HG03571 (cell line): ENCODE measurements around the gene PTPRN2.
A peak's percentile ranks its signal among the peaks of the same experiment; 100 is the strongest.
"Not testable (repeated sequence)": the region's sequence is repeated elsewhere in the genome, so short reads cannot be mapped to it uniquely, and the experiment has no call there.

Experiments
- ATAC-seq: cut with Tn5 transposase; IDR thresholded peaks from one replicate; pipeline ENCODE4 v1.9.1; 2021; ENCODE audit not compliant: unreplicated experiment

PTPRN2 gene

DNA sequence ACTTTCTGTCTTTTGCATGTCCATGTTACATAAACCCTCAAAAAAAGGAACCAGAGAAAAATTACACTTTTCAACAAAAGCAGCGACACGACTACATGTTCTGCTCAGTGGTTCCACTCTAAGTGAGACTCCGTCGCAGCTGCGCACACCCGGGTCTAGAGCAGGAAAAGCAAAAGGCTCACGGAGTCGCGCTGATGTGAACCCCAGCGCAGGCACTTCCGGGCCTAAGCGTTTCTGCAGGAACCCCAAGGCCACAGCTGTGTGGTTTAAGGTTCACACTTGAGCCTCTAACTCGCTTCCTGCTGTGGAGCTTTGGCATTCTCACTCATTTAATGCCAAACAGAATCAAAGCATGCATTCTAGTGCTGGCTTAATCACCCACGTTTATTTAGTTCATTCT lies 1010.6 kb downstream of the PTPRN2 start:
- no peak for ATAC-seq

DNA sequence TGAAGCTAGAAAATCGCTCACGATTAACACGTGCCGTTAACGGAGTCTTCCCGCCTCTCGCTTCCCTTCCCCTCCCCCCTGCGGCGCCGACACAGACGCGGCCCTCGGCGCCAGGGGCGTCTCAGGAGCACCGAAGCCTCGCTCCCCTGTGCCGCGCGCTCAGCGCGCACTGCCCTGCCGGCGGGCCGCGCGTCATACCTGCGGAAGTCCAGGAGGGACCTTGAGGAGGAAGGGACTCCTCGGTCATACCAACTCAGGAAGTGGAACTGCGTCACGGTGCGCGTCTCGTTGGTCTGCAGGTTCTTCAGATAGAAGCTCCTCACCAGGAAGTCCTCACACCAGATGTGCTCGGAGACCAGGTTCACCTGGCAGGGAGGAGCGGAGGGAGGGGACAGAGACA lies 1011.2 kb downstream of the PTPRN2 start:
- ATAC-seq: no peak

DNA sequence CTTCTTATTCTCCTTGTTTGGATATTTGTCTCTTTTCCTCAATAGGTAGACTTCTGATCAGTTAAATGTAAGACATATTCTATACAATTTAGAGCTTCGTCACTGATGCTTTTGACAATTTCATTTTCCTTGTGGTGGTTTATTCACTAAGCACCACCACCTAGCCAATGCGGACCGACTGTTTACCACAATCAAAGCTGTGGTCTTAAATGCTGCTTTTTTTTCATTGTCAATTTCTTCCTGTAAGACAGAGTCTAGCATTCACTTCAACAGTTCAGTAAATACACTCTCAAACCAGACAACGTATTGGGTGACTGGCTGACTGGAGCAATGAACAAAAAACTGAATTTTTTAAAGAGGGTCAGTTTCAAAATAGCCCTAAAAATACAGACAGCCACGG lies 1011.8 kb downstream of the PTPRN2 start:
- ATAC-seq: no peak

DNA sequence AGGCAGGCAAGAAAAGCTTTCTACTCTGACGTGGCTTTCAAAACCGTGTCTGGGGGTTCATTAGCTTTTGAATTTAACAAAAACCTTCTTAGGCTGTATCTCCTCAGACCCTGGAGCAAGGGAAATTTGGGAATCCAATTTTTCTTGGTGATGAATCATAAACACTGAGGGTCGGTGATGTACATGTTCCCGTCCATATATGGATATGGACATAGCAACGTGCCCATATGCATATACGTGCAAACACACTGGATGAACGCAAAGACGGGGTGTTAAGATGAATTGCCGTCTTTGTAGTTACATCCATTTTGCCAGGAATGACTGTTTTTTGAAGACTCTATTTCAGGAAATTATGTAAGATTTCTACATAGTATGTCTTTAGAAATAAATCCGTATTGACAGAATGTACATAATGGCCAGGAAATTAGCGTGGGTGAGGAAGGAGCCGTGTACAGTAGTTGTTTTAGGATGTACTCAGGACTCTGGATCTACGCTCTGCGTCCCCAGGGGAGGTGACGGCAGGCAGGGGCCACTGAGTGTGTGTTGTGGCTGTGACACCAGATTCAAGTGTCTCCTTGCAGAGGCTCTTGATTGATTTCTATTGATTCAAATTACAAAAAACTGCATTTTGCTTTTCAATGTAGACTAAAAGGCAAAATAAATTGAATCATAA lies 1012.6 kb downstream of the PTPRN2 start:
- ATAC-seq: no peak

DNA sequence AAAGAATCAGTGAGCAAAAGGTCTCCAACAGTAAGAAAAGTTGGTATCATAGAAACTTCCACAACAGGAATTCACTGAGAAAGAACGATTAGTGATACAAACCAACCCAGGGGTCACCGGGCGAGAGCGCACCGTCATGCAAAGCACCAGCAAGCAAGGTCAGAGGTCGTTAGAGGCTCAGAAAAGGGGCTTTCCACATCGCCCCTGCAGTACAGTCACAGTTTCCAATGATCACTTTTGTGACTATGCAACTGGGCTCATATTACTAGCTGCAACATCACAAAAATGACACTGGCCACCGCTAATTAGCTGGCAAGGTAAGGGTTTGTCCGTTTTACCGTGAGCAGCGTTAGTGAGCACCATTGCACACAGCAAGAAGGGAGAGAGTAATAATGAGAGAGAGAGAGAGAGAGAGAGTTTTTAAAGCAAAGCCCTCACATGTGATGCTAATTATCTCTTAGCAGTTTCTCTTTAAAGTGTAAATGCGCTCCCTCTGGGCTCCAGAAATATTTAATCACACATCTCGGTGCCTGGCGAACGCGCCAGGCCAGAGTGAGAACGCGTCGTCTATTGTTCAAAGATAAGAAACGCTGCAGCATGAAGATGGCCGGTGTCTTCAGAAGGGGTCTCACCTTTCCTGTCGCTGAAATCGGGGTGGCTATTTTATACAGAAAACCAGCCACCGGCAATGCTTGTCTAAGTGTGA lies 1013.4 kb downstream of the PTPRN2 start:
- no peak for ATAC-seq

DNA sequence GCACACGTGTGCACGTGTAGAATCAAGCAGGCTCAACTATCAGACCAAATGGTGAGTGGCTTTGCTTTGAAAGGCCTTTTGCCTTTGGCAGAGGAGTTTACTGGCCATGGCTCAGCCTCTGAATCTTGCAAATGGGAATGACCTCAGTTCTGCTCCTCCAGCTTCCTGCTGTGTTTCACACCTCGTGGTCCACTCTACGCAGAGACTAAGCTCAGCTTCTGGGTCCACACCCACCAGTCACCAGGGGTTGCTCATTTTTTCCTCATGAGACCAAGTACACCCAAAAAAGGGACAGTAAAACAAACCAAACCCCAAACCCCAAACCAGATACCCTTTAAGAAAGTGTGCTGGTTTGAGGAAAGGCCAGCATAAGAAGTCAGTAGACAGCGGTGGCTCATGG lies 1014.4 kb downstream of the PTPRN2 start:
- no peak for ATAC-seq

DNA sequence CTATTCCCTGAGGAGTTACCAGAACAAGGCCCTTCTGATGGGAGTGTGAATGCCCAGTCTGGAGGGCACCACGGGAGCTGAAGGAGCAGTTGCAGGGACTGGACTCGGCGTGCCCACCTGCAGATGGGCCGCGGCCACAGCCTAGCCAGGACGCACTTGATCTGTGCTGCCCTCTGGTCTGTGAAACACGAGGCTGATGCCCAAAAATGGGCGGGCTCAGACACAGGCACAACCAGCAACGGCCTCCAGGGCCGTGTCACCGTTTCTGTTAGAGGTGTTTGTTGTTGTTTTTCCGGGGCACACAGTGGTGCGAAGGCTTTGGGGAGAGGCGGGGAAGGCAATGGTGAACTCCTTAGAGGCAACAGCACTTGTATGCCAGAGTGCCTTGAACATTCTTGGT lies 1015.0 kb downstream of the PTPRN2 start:
- ATAC-seq: no peak

DNA sequence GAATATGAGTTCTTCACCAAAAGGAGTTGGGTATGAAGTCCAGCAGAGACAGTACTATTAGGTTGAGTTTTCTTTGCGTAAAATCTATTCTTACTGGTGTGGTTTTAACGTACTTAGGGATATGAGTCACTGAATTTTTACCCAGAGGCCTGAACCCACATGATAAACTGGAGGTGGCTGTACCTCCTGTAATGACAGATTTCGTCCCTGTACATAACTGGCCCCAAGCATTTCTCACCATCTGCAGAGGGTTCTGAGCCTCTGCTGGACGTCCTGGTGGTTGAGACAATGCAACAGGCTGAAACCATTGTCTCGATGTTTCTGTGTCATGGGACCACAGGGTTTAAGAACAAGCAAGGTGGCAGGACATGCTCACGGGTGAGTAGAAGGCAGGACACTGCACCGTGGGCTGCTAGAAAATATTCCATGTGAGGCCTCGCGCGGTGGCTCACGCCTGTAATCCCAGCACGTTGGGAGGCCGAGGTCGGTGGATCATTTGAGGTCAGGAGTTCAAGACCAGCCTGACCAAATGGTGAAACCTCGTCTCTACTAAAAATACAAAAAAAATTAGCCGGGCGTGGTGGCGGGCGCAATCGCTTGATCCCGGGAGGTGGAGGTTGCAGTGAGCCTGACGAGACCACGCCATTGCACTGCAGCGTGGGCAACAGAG lies 1017.0 kb downstream of the PTPRN2 start:
- ATAC-seq: no peak

DNA sequence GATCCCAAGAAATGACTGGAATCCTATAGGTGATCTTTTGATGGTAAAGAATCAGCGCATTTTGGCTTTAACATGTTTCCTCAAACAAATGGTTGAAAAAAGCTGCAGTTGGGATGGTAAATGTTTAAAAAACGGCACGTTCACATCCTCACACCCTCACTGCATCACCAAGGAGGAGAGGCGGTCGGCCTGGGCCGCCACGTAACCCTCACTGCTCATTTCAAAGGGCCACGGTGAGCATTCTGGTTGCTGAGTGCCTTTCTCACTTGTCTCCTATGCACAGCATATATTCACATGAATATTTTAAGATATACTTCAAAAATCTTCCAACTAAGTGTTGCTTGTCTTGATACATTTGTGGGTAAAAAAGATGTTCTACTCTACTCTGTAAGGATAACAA lies 1017.7 kb downstream of the PTPRN2 start:
- no peak for ATAC-seq

DNA sequence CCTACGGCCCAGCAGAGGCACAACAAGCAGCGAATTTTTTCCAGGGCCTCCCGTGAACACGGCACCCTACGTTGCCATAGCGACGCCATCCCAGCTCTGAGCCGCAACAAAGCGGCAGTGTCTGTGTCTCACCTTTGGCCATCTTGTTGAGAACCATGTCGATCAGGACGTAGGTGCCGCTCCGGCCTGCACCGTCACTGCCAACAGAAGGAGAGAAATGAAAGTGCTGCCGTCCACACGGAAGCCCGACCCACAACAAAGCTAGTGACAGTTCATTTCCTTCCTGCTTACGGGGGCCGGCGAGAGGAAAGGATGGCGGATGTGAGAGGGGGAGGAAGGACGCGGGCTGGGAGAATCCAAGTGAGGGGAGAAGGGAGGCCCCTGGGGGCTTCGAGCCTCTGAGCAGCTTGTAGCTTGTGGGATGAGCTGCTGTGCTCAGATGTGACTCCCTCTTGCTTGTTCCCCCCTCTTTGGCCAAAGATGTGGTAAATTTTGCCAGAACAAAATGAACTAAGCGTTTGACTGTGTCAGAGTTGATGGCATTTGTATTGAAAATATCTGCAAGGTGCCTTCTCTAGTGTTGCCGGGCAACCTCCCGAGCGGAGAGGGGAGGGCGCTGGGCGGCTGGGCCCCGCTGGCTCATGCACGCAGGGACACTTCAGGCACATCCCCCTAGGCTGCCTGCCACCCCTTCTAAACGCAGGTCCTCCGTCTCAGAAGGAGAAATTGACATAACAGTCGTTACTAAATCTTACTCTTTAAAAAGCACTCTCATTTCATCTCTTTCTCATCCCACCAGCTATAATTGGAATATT lies 1018.6 kb downstream of the PTPRN2 start:
- peak; percentile 83 for ATAC-seq

DNA sequence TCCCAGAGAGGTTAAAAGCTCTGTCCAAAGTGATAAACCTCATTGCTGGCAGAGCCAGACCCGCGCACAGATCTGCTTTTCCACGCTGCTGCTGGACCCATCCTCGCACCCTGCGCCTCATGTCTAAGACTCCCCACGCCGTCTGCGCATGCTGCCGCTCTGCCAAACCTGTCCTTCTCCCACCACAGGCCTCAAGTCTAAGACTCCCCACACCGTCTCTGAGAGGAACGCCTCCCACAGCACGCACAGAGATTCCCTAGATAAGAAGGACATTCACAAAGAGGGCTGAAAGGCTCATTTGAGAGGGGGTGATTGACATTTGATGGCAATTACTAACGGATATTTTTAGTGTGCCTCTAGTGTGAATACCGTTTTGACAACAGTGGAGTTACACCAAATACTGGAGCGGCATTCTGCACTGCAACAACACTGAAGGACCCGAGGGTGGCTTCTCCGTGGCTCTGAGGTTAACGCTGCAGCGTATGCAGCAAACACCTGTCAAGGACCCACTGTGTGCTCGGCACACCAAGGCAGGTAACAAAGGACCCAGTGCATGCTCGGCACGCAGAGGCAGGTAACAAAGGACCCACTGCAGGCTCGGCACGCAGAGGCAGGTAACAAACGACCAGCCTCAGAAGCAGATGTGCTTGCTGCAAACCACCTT lies 1019.4 kb downstream of the PTPRN2 start:
- no peak for ATAC-seq

DNA sequence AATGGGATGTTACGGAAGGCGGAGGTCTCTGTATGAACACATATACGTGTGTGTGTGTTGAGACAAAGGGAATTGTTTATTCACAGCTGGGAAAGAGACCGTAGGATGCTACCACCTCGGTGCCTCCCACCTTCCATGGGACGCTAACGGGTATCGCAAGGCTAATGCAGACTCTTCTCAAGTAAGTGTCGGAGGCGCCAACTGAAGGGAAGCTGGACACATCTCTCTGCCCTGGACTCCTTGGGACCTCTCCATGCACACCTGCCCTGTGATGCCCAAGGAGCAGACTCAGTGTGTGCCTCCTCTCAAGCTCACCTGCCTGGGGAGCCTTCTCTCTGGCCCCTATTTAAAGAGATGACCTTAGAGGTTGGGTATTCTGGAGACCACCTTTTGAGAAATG lies 1020.0 kb downstream of the PTPRN2 start:
- ATAC-seq: no peak

DNA sequence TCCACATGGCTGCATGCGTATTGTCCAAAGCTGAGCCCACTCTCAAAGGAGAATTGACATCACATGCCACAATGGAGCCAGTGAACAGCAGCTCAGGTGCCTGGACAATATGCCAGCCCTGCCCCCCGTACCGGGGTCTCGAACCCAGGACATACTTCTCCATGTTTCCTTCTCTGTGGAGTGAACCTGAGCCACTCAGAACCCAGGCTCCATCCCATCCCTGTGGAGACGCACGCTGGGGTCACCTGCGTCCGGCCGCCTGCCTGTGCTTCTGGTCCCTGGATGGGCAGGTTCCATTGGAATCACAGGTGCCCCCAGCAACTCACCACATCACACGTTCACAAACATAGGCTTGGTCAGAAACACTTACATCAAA lies 1021.0 kb downstream of the PTPRN2 start:
- ATAC-seq: no peak

DNA sequence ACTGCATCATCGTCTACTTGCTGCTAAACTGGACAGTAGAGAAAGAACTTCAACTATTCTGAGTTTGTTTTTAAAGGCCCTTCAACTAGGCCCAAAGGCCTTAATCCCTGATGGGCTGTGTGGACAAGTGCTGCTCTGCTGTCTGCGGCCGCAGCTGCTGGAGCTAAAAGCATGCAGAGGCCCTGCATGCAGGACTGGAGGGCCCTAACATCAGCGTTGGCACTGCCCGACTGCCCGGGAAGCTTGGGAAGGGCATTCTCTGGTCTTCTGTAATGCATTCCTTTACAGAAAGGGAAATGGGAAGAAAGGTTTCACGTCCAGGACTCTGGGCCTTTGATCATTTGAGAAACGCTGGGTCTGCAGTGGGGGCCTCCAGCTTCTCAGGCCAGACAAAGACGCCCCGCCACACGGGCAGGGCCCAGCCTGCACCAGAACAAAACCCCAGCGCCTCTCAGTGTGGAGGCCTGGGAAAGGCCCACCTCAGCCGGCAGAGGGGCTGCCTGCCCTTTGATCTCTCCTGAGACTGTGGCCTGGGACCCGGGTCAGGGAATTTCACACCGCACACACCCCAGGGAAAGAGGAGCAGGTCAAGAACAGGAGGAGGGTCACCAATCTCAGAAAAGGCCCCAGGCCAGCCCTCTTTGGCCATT lies 1021.5 kb downstream of the PTPRN2 start:
- ATAC-seq: no peak

DNA sequence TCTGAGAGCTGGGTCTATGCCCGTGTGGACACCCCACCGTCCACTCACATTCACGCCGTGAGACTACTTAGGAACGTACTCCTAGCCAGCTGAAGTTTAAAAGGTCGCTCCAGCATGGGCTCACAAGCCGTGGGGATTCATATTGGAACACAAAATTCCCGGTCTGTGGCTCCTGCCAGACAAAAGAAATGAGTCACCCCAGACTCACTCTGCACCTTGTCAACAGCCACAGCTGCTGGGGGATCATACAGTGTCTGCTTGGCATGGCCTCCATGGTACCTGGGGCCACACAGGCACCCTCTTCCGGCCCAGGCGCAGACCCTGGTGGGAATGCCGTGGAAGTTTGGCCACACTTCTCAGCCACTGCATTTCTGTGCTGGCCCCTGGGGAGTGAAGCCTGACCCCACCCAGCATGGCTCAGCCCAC lies 1022.4 kb downstream of the PTPRN2 start:
- ATAC-seq: no peak

DNA sequence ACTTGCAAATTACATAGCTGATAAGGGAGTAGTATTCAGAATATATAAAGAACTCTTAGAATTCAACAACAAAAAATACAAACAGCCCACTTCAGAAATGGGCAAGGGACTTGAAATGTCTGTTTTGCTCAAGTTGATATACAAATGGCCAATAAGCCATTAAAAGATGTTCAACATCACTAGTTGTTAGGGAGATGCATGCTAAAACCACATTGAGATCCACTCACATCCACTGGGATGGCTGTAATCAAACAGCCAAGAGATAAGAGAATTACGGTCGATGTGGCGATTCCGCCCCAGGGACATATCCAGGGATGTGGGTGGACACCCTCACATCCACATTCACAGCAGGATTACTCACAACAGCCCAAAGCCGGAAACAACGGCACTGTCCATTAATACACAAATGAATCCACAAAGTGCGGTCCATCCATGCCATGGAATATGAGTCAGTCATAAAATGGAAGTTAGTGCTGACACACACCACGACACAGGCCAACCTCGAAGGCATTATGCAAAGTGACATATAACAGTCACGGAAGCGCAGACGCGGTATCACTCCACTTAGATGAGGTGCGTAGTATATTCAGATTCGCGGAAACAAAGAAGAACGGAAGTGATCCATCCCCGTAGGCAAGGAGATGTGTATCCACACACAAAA lies 1023.0 kb downstream of the PTPRN2 start:
- no peak for ATAC-seq

DNA sequence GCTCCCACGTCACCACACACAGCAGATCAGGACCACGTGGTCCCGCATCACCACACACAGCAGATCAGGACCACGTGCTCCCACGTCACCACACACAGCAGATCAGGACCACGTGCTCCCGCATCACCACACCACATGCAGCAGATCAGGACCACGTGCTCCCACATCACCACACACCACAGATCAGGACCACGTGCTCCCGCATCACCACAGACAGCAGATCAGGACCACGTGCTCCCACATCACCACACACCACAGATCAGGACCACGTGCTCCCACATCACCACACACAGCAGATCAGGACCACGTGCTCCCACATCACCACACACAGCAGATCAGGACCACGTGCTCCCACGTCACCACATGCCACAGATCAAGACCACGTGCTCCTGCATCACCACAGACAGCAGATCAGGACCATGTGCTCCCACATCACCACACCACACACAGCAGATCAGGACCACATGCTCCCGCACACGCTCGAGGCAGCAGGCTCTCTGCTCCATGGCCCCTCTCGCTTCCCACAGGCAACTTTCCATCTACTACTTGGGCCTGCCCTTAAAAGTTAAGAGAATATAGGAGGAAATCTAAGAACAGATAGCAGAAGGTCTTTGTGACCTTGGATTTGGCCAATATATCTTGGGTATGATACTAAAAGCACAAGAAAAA lies 1024.0 kb downstream of the PTPRN2 start:
- ATAC-seq: not testable (repeated sequence)

DNA sequence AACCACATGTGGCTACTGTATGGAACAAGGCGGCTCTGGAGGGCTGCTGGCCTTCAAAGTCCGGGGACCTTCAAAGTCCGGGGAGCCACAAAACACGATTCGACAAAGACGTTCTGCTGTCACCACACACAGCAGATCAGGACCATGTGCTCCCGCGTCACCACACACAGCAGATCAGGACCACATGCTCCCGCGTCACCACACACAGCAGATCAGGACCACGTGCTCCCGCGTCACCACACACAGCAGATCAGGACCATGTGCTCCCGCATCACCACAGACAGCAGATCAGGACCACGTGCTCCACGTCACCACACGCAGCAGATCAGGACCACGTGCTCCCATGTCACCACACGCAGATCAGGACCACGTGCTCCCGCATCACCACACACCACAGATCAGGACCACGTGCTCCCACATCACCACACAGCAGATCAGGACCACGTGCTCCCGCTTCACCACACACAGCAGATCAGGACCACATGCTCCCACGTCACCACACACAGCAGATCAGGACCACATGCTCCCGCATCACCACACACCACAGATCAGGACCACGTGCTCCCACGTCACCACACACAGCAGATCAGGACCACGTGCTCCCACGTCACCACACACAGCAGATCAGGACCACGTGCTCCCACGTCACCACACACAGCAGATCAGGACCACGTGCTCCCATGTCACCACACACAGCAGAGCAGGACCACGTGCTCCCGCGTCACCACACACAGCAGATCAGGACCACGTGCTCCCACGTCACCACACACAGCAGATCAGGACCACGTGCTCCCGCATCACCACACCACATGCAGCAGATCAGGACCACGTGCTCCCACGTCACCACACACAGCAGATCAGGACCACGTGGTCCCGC lies 1024.9 kb downstream of the PTPRN2 start:
- ATAC-seq: not testable (repeated sequence)
